HCEC 1CT (cell line): Measurements from ENCODE around the gene NPY4R.
"Not testable (repeated sequence)": the region's sequence is repeated elsewhere in the genome, so short reads cannot be mapped to it uniquely, and the experiment has no call there.

Experiments
- DNase-seq: peaks from one replicate; pipeline ENCODE4 v3.0.0-alpha.2; 2017

NPY4R gene

GRCh38 chr10:46451365-46451764 lies 14.4 kb downstream of the NPY4R start:
- DNase-seq, result not testable (repeated sequence)

- DNase-seq, result peak; percentile 0
Observed at GRCh38 chr10:46450829-46451228, 14.9 kb downstream of the NPY4R start.

- DNase-seq, result not testable (repeated sequence)
Observed at GRCh38 chr10:46447439-46447838, 18.3 kb downstream of the NPY4R start.

- DNase-seq, result not testable (repeated sequence)
Observed at GRCh38 chr10:46445389-46446122, 20.2 kb downstream of the NPY4R start.

GRCh38 chr10:46443422-46443821 lies 22.3 kb downstream of the NPY4R start:
- not testable (repeated sequence) for DNase-seq

- DNase-seq, result not testable (repeated sequence)
Observed at GRCh38 chr10:46442706-46443275, 23.0 kb downstream of the NPY4R start.

GRCh38 chr10:46441837-46442278 lies 23.9 kb downstream of the NPY4R start:
- DNase-seq, result not testable (repeated sequence)

GRCh38 chr10:46440942-46441341 lies 24.8 kb downstream of the NPY4R start:
- DNase-seq, result not testable (repeated sequence)

GRCh38 chr10:46423550-46423949 lies 42.2 kb downstream of the NPY4R start:
- DNase-seq, result not testable (repeated sequence)

GRCh38 chr10:46419570-46420379 lies 46.0 kb downstream of the NPY4R start:
- not testable (repeated sequence) for DNase-seq

- not testable (repeated sequence) for DNase-seq
Observed at GRCh38 chr10:46418283-46418682, 47.5 kb downstream of the NPY4R start.

GRCh38 chr10:46415291-46415690 lies 50.5 kb downstream of the NPY4R start:
- not testable (repeated sequence) for DNase-seq

- not testable (repeated sequence) for DNase-seq
Observed at GRCh38 chr10:46412665-46413064, 53.1 kb downstream of the NPY4R start.

- DNase-seq, result not testable (repeated sequence)
Observed at GRCh38 chr10:46411123-46411522, 54.6 kb downstream of the NPY4R start.
